Fibroblast of skin of back (primary cell): Measurements from ENCODE around the gene KCTD1.

Experiments used
- DNase-seq: peaks from one replicate; pipeline ENCODE4 v3.0.0-alpha.2; 2013

Gene KCTD1

DNA sequence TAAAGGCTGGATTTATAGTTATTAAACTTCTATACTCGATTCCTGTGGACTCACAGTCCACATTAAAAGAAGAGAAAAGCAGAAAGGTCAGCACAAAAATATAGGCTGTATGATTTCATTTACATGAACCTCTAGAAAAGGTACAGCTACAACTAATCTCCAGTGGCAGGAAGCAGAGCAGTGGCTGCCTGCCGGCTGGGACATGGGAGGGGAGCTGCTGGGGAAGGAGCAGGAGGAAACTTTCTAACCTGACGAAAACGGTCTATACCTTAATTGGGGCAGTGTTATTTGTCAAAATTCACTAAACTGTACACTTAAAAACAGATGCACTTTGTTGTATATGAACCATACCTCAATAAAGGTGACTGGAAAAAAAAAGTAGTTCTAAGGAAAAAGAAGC is 26.7 kb downstream of the KCTD1 start:
- DNase-seq = no peak

DNA sequence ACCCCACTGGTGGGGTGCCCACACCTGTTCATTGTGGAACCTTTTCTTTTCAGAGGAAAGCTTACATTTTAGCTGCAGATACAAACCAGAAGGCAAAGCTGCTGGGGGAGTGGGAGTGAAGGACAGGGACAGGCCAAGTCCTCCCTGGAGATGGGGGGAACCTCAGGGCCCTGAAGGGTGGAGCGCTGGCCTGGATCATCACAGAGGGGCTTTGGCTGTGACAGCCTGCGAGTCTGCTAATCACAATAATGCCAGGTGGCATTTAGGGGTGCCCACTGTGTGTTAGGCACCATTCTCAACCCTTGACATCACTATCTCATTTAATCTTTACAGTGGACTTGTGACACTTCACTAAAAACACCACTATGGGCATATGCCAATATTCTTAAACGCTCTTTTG is 27.4 kb downstream of the KCTD1 start:
- DNase-seq = no peak

DNA sequence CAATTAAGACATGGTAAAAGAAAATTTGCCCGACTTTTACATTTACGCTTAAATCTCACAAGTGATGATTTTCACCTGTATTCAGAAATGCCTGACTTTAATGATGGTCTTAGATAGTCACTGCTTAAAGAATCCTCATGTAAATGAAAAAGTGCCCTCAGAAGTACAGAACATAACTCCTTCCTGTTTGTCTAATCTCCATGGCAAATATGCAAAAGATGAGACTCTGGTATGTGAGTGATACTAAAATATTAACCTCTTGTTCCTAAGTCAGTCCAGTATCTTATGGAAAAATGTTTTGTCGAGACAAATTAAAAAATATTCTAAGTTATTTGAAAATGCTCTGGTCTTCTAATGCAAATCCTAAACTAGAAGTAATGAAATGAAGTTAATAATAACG is 29.2 kb downstream of the KCTD1 start:
- DNase-seq = peak; percentile 9

DNA sequence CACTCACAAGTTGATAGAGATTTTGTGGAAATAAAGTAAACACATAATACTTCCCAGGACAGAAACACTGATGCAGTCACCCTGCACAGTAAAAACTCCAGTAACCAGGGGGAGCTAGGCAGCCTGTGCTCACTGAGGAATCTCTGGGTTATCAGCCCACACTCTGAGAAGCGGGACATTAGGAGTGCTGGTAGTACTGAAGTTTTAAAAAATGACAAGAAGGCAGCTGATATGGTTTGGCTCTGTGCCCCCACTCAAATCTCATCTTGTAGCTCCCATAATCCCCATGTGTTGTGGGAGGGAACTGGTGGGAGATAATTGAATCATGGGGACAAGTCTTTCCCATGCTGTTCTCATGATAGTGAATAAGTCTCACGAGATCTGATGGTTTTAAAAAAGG is 31.4 kb downstream of the KCTD1 start:
- DNase-seq = no peak

DNA sequence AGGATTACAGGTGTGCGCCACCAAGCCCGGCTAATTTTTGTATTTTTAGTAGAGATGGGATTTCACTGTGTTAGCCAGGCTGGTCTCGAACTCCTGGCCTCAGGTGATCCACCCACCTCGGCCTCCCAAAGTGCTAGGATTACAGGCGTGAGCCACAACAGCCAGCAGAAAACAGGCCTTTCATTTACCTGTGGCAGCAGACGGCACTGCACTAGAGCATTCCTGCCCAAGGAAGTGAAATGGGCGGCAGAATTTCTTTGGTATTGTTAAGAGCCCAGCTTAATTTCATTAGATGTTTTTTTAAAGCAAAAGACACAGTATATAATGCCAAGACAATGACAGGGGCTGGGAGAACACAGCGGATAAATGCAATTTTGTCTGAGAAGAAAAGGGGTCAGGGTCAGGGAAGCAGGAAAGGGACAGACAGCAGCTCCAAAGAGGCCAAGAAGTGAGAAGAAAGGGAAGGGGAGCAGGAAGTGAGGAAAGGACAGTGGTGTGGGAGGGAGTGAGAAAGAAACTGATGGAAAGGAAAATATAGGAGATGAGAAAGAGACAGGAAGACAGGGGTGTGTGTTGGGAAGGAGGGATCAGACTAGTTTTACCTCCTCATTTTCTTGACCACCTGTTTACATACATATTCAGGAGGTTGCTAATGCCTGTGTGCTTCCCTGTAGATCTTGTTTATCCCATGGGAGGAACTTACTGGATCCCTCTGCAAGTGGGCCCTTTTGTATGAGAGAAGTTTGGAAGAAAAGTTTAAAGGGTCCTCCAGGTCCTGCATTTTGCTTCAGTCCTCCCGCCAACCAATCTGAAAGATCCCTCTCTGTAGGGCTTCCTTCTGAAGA is 32.5 kb downstream of the KCTD1 start:
- DNase-seq = no peak

DNA sequence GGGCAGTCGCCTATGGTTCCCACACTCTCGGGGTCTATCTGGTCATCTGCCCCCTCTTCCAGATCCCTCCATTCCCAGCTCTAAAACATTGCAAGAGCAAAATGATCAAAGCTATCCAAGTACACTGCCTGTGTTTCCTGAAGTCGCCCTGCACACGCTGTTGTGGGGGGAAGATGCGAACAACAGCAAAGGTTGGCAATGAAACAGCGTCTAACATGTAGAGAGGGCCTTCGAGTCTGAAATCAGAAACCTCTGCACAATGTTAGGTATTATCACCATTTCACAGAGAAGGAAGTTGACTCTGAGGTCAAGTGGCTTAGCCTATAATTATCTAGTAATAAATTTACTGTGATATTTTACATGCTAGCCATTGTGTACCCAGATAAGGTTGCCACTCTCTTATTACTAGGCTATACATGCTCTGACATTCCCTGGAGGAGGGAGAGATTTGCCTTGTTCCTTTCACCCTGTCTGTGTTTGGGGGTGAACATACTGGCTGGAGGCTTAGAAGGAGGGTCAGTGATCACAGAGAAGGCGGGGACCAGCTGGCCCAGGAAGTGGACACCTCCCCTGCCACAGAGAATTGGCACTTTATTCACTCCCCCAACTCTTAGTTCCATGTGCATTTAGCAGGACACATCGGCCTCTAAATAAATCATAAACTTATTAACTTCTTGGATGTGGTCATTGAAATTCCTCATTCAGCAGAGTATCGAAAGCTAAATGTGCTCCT is 36.8 kb downstream of the KCTD1 start:
- no peak for DNase-seq

DNA sequence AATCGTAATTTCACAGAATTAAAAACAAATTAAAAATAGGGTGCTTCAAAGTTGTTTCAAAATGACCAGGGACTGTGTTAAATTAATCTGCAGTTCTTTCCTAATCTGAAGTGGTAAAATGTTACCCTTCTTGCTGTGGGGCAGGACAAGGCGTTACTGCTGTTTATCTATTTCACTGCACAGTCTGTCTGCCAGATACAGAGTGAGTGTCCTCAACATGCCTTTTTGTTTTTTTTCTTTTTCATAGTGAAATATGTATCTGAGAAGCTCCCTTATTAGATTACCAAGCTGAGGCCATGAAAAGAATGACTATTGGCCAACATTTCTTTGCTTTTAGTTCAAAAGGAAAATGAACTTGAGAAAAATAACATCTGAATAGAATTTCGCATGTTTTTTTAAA is 38.0 kb downstream of the KCTD1 start:
- DNase-seq = peak; percentile 12

DNA sequence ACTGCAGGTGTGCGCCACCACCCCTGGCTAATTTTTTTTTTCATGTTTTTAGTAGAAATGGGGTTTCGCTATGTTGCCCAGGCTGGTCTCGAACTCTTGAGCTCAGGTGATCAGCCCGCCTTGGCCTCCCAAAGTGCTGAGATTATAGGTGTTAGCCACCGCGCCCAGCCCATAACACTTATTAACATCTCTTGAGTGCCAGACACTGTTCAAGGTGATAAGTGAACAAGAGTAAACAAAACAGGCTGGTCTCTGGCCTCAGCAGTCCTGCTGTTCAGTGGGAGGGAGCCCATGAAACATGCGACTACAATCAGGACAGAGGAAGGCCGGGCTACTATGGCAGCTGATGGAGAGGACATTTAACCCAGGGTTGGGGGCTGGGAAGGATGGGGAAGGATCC is 42.3 kb downstream of the KCTD1 start:
- no peak for DNase-seq

DNA sequence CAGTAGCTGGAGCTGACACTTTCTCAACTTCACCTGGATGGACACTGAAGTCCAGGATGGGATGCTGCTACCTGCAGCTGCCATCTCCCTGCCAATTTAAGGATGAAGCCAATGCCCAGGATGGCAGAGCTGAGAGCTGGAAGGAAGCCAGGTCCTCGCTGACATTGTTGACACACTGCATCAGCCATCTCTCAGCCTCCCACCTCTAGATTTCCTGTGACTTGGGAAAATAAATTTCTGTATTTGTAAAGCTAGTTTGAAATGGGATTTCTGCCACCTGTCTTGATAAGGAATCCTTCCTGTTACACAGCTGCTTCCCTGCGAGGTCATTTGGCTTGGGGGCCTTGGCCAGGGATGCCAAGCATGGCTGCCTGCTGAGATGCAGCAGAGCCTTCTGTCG is 43.5 kb downstream of the KCTD1 start:
- DNase-seq = no peak

DNA sequence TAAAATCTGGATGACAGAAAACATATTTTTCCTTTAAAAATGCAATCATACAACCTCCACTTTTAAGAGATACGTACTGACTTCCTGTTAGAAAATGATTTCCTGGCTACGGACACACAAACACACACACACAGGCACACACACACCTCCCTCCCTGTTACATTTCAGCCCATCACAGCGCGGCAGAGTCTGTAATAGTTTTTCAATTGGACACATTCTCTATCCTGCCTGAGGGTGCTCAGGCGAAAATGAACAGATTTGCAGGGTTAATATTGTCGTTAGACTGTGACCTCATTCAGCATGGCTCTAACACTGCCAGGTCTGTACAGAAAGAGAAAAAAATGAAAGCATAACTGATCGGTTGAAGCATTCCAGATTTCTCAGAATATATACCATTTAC is 45.0 kb downstream of the KCTD1 start:
- DNase-seq = no peak

DNA sequence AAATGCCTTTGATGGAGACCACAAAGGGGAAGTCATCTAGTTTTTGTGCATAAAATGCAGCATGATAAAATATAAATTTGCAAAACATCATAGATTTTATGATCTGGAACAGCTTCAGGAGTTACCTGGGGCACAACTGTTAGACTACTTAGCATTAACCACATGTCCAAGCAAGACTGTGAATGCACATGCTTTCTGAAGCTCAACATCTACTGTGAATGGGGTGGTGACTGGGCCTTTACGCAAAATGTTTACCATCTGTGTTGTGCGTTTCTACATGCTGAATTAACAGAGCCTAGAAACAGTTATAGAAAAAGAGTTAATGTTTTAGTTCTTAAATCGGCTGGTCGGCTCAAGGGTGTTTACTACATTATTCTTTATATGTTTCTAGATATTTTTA is 45.5 kb downstream of the KCTD1 start:
- DNase-seq = no peak

DNA sequence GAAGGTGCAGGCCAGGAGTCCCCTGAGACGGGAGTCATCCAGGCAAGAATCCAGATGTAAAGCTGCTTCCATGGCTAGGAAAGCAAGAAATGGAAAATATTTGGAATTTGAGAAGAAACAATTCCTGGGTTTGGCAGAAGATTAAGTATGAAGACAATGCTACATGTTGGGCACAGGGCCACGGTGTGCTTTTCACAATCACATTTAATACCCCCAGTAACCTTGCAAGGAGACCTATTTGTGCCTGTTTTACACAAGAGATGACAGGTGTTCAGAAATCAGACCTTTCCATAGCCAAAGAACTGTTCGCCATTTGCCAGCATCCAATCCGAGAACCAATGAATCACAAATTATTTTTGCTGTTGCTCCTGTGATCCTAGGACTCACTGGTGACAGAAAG is 50.5 kb downstream of the KCTD1 start:
- no peak for DNase-seq

DNA sequence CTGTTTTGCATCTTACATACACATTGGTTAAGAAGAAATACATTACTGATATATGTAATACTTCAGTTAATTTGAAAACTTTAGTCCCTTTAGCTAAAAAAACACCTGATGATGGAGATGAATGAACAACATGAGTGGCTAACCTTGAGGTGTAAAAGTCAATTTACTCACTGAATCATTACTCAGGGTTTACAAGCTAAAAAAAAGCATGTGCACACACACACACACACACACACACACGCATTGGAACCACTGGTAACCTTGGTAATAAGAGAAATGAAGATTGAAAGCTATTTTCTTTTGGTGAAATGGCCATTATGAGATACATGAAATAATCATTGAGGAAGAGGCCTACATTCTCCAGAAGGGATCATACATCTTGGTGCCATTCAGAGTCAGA is 51.8 kb downstream of the KCTD1 start:
- no peak for DNase-seq

DNA sequence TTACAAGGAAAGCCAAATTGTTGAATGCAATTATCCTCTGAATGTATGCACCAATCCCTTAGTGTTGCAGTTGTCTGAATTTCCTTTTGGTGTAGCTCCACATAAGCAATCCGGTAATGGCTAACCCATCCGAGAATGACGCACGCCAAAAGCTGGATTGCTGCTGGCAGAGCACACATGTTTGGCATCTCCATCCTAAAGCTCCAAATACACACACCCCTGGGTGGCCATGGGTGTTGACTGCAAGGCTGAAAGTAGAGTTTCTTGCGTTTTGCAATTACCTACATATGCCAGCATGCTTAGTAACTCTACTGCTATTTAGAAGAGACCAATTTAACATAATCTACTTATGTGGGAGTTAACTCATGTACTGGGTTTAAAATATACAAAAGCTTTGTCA is 53.1 kb downstream of the KCTD1 start:
- DNase-seq = no peak

DNA sequence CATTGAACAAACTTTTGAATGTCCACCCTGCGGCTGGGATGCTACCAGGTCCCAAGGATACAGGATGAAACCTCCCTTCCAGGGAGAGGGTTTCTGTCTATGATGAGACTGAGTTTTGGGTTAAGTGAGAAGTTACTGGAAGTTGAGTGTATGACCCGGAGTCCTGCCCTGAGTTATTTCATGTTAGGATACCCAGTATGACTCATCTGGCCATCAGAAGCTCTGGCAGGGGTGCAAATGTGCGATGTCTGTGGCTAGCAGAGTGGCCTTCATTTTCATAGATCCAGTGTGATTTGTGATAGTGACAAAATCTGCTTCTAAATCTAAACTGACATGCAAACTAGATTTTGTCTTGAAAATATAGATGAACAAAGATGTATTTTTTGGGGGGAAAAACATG is 55.3 kb downstream of the KCTD1 start:
- DNase-seq = no peak

DNA sequence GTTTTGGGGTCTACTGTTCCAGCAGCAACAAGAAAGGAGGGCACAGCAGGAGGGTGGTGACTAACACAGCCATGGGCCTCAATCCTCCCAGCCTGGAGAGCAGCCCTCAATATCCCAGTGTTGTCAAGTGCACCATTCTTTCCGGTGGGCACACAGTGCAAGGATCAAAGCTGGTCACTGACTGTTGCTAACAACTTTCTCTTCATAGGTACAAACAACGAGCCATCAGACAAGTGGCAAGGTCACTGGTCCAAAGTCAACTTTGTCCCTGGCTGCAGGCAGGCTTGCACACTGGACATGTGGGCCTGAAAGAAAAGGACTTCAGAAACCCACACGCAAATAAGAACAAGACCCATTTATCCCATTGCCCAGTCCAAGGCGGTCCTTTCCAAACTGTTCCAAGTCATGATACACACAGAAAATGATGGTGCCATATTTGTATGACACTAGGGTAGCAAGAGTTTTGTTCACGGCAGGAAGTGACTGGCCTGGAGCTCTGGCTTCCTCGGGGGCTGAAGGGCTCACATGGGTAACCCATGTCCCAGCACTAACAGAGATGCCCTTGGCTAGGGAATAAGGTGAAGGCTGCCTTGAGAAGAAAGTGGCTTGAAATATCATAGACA is 57.0 kb downstream of the KCTD1 start:
- DNase-seq = no peak

DNA sequence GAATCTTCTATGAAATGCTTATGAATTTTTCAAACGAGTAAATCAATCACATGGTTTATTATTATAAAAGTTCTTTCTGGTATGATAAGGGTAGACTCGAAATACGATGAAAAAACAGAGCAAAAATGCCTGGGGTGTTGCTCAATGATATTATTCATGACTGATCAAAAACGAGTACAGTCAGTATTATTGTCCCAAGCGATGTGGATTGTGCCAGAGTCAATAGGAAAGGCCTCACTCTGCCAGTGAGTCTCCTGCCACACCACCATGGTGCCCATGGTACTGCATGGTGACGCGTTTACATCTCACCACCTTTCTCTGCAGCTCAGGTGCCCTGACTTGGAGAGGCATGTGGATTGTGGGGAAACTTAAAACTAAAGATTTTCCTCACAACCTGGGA is 58.5 kb downstream of the KCTD1 start:
- DNase-seq = no peak

DNA sequence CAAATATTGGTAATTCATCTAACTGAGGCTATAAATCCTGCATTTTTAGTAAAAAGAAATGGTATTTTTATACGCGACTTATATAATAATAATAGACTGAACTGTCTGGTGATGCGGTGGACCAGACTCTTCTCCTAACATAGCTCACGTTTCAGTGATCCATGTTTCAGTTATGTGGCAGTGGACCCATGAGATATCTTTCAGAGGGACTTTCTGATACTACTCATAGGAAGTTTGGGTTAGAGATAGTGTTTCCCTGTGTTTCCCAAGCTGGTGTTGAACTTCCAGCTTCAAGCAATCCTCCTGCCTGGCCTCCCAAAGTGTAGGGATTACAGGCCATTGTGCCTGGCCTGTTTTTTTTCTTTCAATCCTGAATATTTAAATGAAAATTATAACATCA is 59.2 kb downstream of the KCTD1 start:
- DNase-seq = no peak

DNA sequence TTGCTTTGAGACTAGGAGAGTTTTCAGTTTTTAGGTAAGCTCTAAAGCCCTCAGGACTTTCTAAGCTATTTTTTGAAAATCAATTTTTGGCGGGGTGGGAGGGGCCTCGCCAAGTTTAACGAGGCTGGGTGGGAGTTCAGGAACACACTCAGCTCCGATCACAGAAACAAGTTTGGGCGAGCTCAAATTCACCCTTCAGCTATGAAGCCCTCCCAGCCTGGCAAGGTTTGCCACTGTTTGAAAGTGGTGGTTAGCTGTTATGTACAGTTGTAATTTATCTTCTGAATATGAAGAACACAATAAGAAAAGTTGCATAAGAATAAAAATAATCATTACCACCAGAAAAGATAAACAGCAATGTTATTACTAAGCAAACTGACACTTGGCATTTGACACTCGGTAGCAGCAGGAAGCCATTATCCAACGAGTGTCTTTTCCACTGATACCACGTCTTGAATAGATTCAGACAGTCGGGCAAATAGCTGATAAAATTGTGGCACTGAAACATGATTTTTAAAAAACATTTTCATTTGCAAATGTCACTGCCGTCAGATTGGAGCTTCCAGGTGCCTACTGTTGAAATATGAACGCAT is 59.8 kb downstream of the KCTD1 start:
- no peak for DNase-seq

DNA sequence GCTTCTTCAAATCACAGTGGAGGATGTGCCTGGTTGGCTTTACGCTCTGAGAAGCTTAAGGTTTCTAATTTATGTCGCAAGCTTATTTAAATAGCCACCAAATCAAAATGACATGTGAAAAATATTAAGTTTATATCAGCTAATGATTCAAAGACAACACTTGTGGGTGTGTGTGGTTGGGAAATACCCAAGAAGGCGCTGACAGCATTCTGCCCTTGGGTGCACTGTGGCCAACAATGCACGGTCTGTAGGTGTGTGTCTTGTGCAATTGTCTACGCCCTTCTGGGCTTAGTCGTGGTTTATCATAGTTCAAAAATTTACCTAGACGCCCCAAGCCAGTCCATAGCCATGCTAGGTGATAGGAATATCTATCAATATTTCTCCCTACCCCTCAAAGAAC is 60.9 kb downstream of the KCTD1 start:
- DNase-seq = no peak

DNA sequence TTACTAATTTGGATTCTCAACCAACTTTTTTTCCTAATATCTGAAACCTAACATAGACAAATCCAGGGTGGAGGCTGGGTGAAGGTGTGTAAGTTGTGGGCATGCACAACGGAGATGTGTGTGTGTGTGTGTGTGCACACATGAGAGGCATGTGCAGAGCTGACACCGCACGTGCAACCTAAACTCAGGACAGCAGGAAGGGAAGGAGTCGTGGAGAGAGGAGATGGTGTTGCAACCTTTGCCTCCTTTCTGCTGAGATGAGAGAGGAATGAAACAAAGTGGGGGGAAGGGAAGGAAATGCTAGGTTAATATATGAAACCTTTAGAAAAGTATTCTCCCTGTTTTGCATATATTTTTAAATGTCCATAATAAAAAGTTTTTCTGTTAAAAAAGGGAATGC is 64.7 kb downstream of the KCTD1 start:
- DNase-seq = no peak

DNA sequence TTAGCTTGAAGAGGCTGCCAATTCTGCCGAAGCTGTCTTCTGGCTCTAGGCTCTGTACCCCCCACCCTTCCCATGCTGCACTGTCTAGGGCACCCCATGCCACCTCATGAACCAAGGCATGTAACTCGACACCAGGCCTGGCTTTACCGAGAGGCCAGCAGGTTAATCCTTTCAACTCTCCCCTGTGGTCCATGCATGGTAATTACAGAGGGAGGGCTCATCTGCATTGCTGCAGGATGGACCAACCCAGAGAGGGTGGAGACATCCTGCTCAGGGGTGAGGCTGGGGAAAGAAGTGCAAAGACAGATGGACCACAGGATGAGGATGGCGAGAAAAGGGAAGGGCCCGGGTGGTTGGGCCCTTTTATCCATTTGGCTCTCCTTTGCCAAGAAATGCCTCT is 65.8 kb downstream of the KCTD1 start:
- DNase-seq = no peak
